H9 (cell line): Measurements from ENCODE around the gene ADISSP. TPM values are rescaled to one million over a fixed set of nuclear protein-coding genes. Genes with fewer than 3 reads are reported as not detected.

Experiments
- DNase-seq: peaks from one replicate; pipeline ENCODE4 v3.0.0-alpha.2; 2017
- H2AFZ ChIP-seq: one replicate; pipeline ENCODE4 v1.6.1; 2013; ENCODE audit warnings: mild to moderate bottlenecking, low read length, control low read depth, moderate library complexity
- H2AK5ac ChIP-seq: 2 replicates; pipeline ENCODE4 v1.6.1; 2013; ENCODE audit warnings: low read length, control low read depth, mixed read lengths; ENCODE audit not compliant: insufficient read length
- H2BK120ac ChIP-seq: one replicate; pipeline ENCODE4 v1.6.1; 2013; ENCODE audit warnings: low read depth, mild to moderate bottlenecking, low read length, control low read depth, inconsistent platforms; ENCODE audit not compliant: poor library complexity, severe bottlenecking
- H2BK12ac ChIP-seq: 2 replicates; pipeline ENCODE4 v1.6.1; 2013; ENCODE audit warnings: low read length, control low read depth, mixed read lengths, low read depth; ENCODE audit not compliant: insufficient read length
- H2BK15ac ChIP-seq: 2 replicates; pipeline ENCODE4 v1.6.1; 2013; ENCODE audit warnings: low read depth, low read length, control low read depth
- H2BK20ac ChIP-seq: one replicate; pipeline ENCODE4 v1.6.1; 2013; ENCODE audit warnings: low read depth, mild to moderate bottlenecking, low read length, control low read depth, inconsistent platforms; ENCODE audit not compliant: poor library complexity, severe bottlenecking
- H2BK5ac ChIP-seq: 2 replicates; pipeline ENCODE4 v1.6.1; 2013; ENCODE audit warnings: low read length, control low read depth, mixed read lengths; ENCODE audit not compliant: insufficient read length
- H3K14ac ChIP-seq: 2 replicates; pipeline ENCODE4 v1.6.1; 2013; ENCODE audit warnings: low read length, control low read depth; ENCODE audit not compliant: insufficient read depth
- H3K18ac ChIP-seq: 2 replicates; pipeline ENCODE4 v1.6.1; 2013; ENCODE audit warnings: low read depth, mild to moderate bottlenecking, mixed read lengths, low read length, control low read depth; ENCODE audit not compliant: insufficient read length
- H3K23ac ChIP-seq: 2 replicates; pipeline ENCODE4 v1.6.1; 2013; ENCODE audit warnings: low read length, control low read depth, mixed read lengths, low read depth; ENCODE audit not compliant: insufficient read length
- H3K23me2 ChIP-seq: 2 replicates; pipeline ENCODE4 v1.6.1; 2013; ENCODE audit warnings: low read depth, mild to moderate bottlenecking, mixed read lengths, low read length, control low read depth; ENCODE audit not compliant: insufficient read length, poor library complexity, severe bottlenecking
- H3K27ac ChIP-seq: 2 replicates; pipeline ENCODE4 v1.5.1; 2013; ENCODE audit warnings: low read length, control low read depth, mixed read lengths, low read depth; ENCODE audit not compliant: insufficient read length
- H3K27me3 ChIP-seq: 2 replicates; pipeline ENCODE4 v1.6.1; 2013; ENCODE audit warnings: low read length, control low read depth, inconsistent platforms; ENCODE audit not compliant: insufficient read depth
- H3K4ac ChIP-seq: 2 replicates; pipeline ENCODE4 v1.6.1; 2013; ENCODE audit warnings: low read depth, mild to moderate bottlenecking, control low read depth, inconsistent platforms, low read length, moderate library complexity
- H3K4me1 ChIP-seq: 2 replicates; pipeline ENCODE4 v1.6.1; 2013; ENCODE audit warnings: low read length, control low read depth, inconsistent platforms; ENCODE audit not compliant: insufficient read depth
- H3K4me2 ChIP-seq: 2 replicates; pipeline ENCODE4 v1.6.1; 2013; ENCODE audit warnings: low read length, control low read depth, mixed read lengths; ENCODE audit not compliant: insufficient read length, insufficient read depth
- H3K56ac ChIP-seq: 2 replicates; pipeline ENCODE4 v1.6.1; 2013; ENCODE audit warnings: low read depth, mild to moderate bottlenecking, mixed read lengths, low read length, control low read depth; ENCODE audit not compliant: insufficient read length
- H3K79me1 ChIP-seq: 2 replicates; pipeline ENCODE4 v1.6.1; 2013; ENCODE audit warnings: low read depth, mild to moderate bottlenecking, moderate library complexity, low read length, control low read depth, inconsistent platforms; ENCODE audit not compliant: insufficient read depth, poor library complexity, severe bottlenecking
- H3K79me2 ChIP-seq: 2 replicates; pipeline ENCODE4 v1.6.1; 2013; ENCODE audit warnings: low read length, control low read depth, inconsistent platforms; ENCODE audit not compliant: insufficient read depth
- H3K9ac ChIP-seq: 2 replicates; pipeline ENCODE4 v1.6.1; 2013; ENCODE audit warnings: low read length, control low read depth, mixed read lengths; ENCODE audit not compliant: insufficient read length; ENCODE audit errors: extremely low read depth
- H3K9me3 ChIP-seq: one replicate; pipeline ENCODE4 v1.6.1; 2013; ENCODE audit warnings: low read depth, low read length, inconsistent platforms; ENCODE audit not compliant: control insufficient read depth
- H3T11ph ChIP-seq: one replicate; pipeline ENCODE4 v1.6.1; 2013; ENCODE audit warnings: mild to moderate bottlenecking, low read length, control low read depth, inconsistent platforms
- H4K20me1 ChIP-seq: one replicate; pipeline ENCODE4 v1.6.1; 2013; ENCODE audit not compliant: control insufficient read depth, insufficient read length, insufficient read depth
- H4K5ac ChIP-seq: 2 replicates; pipeline ENCODE4 v1.6.1; 2013; ENCODE audit warnings: low read depth, mild to moderate bottlenecking, mixed read lengths, low read length, control low read depth; ENCODE audit not compliant: insufficient read length
- H4K8ac ChIP-seq: replicated peaks from 2 replicates; pipeline ENCODE4 v1.6.1; 2013; ENCODE audit warnings: low read length, control low read depth, mixed read lengths, low read depth; ENCODE audit not compliant: insufficient read length
- H4K91ac ChIP-seq: 2 replicates; pipeline ENCODE4 v1.6.1; 2013; ENCODE audit warnings: low read depth, mild to moderate bottlenecking, moderate library complexity, mixed read lengths, low read length, control low read depth; ENCODE audit not compliant: insufficient read length
- H3K27ac Mint-ChIP-seq, 3 experiments: 2 replicates in 2 of 3; 3 replicates in 1 of 3; pipeline ENCODE4 v1.8.0; 2020 to 2021; ENCODE audit warnings: mixed read lengths in 3 of 3, mild to moderate bottlenecking in 1 of 3, moderate library complexity in 1 of 3
- H3K27me3 Mint-ChIP-seq: 2 replicates; pipeline ENCODE4 v1.8.0; 2021; ENCODE audit warnings: low read depth, mild to moderate bottlenecking, moderate library complexity, mixed read lengths
- H3K36me3 Mint-ChIP-seq, 3 experiments: 2 replicates in 2 of 3; 3 replicates in 1 of 3; pipeline ENCODE4 v1.8.0; 2020 to 2021; ENCODE audit warnings: low read depth in 3 of 3, mixed read lengths in 3 of 3; ENCODE audit not compliant: insufficient read depth in 1 of 3
- H3K4me1 Mint-ChIP-seq, 2 experiments: 2 replicates each; pipeline ENCODE4 v1.8.0; 2020; ENCODE audit warnings: mixed read lengths in 2 of 2
- H3K4me3 Mint-ChIP-seq, 2 experiments: 2 replicates in 1 of 2; 3 replicates in 1 of 2; pipeline ENCODE4 v1.8.0; 2020 to 2021; ENCODE audit warnings: mild to moderate bottlenecking in 2 of 2, mixed read lengths in 2 of 2, moderate library complexity in 1 of 2
- H3K9me3 Mint-ChIP-seq, 2 experiments: 2 replicates in 1 of 2; 3 replicates in 1 of 2; pipeline ENCODE4 v1.8.0; 2020; ENCODE audit warnings: mild to moderate bottlenecking in 2 of 2, mixed read lengths in 2 of 2, moderate library complexity in 1 of 2
- WGBS: extraction: QIAGEN DNeasy Blood & Tissue Kit; methylation state at CpG from one replicate; pipeline ENCODE4 v1.1.7; 2013; ENCODE audit warnings: missing lambda C conversion rate, low lambda C conversion rate, mixed read lengths; ENCODE audit not compliant: insufficient read length; ENCODE audit errors: extremely low coverage; 5-methylcytosine and 5-hydroxymethylcytosine counted together
- total RNA-seq: library from RNA; stranded (reverse); gene quantifications from 2 replicates; pipeline ENCODE4 v1.2.1, GENCODE V29; 2021
- TF ChIP-seq, protein P1 (sequence below): fragments of 200-600 bp; sonication (generic); conservative IDR thresholded peaks from 3 replicates; pipeline ENCODE4 v1.8.0; 2021; ENCODE audit warnings: antibody characterized with exemption, mild to moderate bottlenecking

The ADISSP gene
- total RNA-seq, 1 experiment from 2014 or later, result 80.9 TPM

DNA sequence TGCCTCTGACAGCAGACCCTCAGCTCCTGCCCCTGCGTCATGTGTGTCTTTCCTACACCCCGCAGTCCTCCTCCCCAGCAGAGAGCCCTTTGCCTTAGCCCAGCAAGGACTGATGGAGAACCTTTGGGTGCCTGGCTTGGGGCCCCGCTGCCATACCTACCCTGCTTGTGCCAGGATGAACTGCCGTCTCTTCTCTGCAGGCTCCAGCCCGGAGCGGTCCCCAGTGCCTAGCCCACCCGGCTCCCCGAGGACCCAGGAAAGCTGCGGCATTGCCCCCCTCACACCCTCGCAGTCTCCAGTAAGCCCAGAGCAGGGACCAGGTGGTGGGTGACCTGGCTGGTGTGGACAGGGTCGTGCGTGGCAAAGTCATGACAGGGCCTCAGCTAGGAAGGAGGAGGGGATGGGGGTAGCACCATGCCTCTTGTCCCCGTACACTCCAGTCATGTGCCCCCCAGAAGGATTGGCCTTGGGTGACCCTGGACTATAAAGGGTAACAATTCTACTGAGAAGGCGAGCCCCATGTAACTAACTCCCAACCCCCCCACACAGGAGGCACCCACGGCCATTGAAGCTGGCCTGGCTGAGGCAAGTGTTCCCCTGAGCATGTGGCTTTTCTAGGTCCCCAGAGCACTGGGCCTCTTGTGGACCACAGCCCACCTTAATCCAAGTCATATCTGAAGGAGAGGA, 26.8 kb downstream of the ADISSP start:
- Histone ChIP-seq H4K5ac (no peak overlapping the region), H4K8ac (no peak overlapping the region), H3K23me2 (peaks cover 10% of the 10 kb centered on the region), H2BK12ac (no peak overlapping the region), H2AK5ac (no peak overlapping the region), H3T11ph (no peak overlapping the region), H3K27ac (no peak overlapping the region), H4K20me1 (no peaks in the 10 kb centered on the region), H3K56ac (no peak overlapping the region), H3K23ac (no peak overlapping the region), H3K9ac (no peak overlapping the region), H4K91ac (no peak overlapping the region), H2AFZ (no peak overlapping the region), H2BK5ac (no peak overlapping the region), H3K9me3 (no peaks in the 10 kb centered on the region), H3K79me2 (no peaks in the 10 kb centered on the region), H3K4me2 (no peak overlapping the region), H3K4ac (no peak overlapping the region), H3K4me1 (peaks cover 3% of the 10 kb centered on the region; the same call in 1 of the 2 replicates), H2BK15ac (no peak overlapping the region), H2BK120ac (no peak overlapping the region), H3K27me3 (no peaks in the 10 kb centered on the region), H2BK20ac (no peak overlapping the region), H3K18ac (no peak overlapping the region), H3K79me1 (no peaks in the 10 kb centered on the region), H3K14ac (no peak overlapping the region)
- Mint-ChIP-seq H3K36me3 (no peaks in the 10 kb centered on the region), H3K9me3 (no peaks in the 10 kb centered on the region), H3K27me3 (peaks cover 15% of the 10 kb centered on the region), H3K4me1 (peaks cover 17 to 38% of the 10 kb centered on the region in 2 experiments), H3K4me3 (no peak overlapping the region), H3K27ac (no peak overlapping the region)
- TF ChIP-seq, protein P1, sequence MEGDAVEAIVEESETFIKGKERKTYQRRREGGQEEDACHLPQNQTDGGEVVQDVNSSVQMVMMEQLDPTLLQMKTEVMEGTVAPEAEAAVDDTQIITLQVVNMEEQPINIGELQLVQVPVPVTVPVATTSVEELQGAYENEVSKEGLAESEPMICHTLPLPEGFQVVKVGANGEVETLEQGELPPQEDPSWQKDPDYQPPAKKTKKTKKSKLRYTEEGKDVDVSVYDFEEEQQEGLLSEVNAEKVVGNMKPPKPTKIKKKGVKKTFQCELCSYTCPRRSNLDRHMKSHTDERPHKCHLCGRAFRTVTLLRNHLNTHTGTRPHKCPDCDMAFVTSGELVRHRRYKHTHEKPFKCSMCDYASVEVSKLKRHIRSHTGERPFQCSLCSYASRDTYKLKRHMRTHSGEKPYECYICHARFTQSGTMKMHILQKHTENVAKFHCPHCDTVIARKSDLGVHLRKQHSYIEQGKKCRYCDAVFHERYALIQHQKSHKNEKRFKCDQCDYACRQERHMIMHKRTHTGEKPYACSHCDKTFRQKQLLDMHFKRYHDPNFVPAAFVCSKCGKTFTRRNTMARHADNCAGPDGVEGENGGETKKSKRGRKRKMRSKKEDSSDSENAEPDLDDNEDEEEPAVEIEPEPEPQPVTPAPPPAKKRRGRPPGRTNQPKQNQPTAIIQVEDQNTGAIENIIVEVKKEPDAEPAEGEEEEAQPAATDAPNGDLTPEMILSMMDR, result no peak
- peak; percentile 7 for DNase-seq
- no CpG with 5 or more reads among the region's 15 CpGs for WGBS
